Endodermal cell (in vitro differentiated cells): ENCODE measurements around the gene APMAP. TPM values are rescaled to one million over a fixed set of nuclear protein-coding genes. Genes with fewer than 3 reads are reported as not detected.

Source experiments
- DNase-seq: peaks from one replicate; pipeline ENCODE4 v3.0.0-alpha.2; 2017
- H3K27ac ChIP-seq: 2 replicates; pipeline ENCODE4 v1.5.1; 2013; ENCODE audit warnings: mild to moderate bottlenecking, low read depth, low read length, moderate library complexity
- H3K27me3 ChIP-seq: 2 replicates; pipeline ENCODE4 v1.6.1; 2013; ENCODE audit warnings: mild to moderate bottlenecking, low read length, moderate library complexity; ENCODE audit not compliant: insufficient read depth, control insufficient read depth, poor library complexity, severe bottlenecking
- H3K36me3 ChIP-seq: 2 replicates; pipeline ENCODE4 v1.7.0; 2013; ENCODE audit warnings: mild to moderate bottlenecking, low read length, moderate library complexity; ENCODE audit not compliant: control insufficient read depth, insufficient read depth
- H3K4me1 ChIP-seq: one replicate; pipeline ENCODE4 v1.7.0; 2013; ENCODE audit warnings: low read length; ENCODE audit not compliant: control insufficient read depth, insufficient read depth
- H3K4me3 ChIP-seq: 2 replicates; pipeline ENCODE4 v1.5.1; 2013; ENCODE audit warnings: mild to moderate bottlenecking, low read length, moderate library complexity
- H3K9ac ChIP-seq: 2 replicates; pipeline ENCODE4 v1.6.1; 2013; ENCODE audit warnings: mild to moderate bottlenecking, low read length, moderate library complexity; ENCODE audit not compliant: poor library complexity, severe bottlenecking; ENCODE audit errors: extremely low read depth
- H3K9me3 ChIP-seq: 2 replicates; pipeline ENCODE4 v1.6.1; 2013; ENCODE audit warnings: mild to moderate bottlenecking, low read length, moderate library complexity; ENCODE audit not compliant: control insufficient read depth
- H3K27ac Mint-ChIP-seq: 2 replicates; pipeline ENCODE4 v1.8.0; 2020; ENCODE audit warnings: mixed read lengths
- H3K27me3 Mint-ChIP-seq: 2 replicates; pipeline ENCODE4 v1.8.0; 2021; ENCODE audit warnings: mild to moderate bottlenecking, mixed read lengths; ENCODE audit not compliant: insufficient read depth
- H3K36me3 Mint-ChIP-seq: 2 replicates; pipeline ENCODE4 v1.8.0; 2020; ENCODE audit warnings: low read depth, mixed read lengths
- H3K4me1 Mint-ChIP-seq: 2 replicates; pipeline ENCODE4 v1.8.0; 2020; ENCODE audit warnings: mixed read lengths
- H3K4me3 Mint-ChIP-seq: 2 replicates; pipeline ENCODE4 v1.8.0; 2020; ENCODE audit warnings: mild to moderate bottlenecking, moderate library complexity, mixed read lengths
- H3K9me3 Mint-ChIP-seq: 2 replicates; pipeline ENCODE4 v1.8.0; 2020; ENCODE audit warnings: mild to moderate bottlenecking, mixed read lengths
- CTCF ChIP-seq: fragments of 200-600 bp; sonication (generic); conservative IDR thresholded peaks from 2 replicates; pipeline ENCODE4 v1.5.0; 2021; ENCODE audit warnings: antibody characterized with exemption, mild to moderate bottlenecking
- WGBS, 2 experiments: methylation state at CpG; one replicate each; pipeline versions ENCODE4 v1.1.5 to v1.1.7; 2013; ENCODE audit warnings: missing lambda C conversion rate in 2 of 2, mixed read lengths in 1 of 2; ENCODE audit not compliant: insufficient coverage in 1 of 2, insufficient read length in 1 of 2; 5-methylcytosine and 5-hydroxymethylcytosine counted together
- total RNA-seq, 2 donors: library from RNA; stranded (reverse); fragmentation: NEBNext Ultra II Directional in 1 of 2; extraction: Animal tissue kit (Norgen Biotek cat#: 25700) in 1 of 2; gene quantifications; 2 replicates in 1 of 2; 3 replicates in 1 of 2; pipeline ENCODE4 v1.2.1, GENCODE V29; 2021

APMAP gene
- total RNA-seq, 2 donors from 2014 or later = 60.2 to 65.6 TPM

- no peaks in the 10 kb centered on the region for H3K36me3 Mint-ChIP-seq
- H3K9ac ChIP-seq = no peak overlapping the region
- no peak overlapping the region for H3K4me3 Mint-ChIP-seq
- H3K4me1 Mint-ChIP-seq = peaks cover 6% of the 10 kb centered on the region
- H3K4me3 ChIP-seq = no peak overlapping the region
- 86 to 87% methylated on average over 5 to 14 of the region's 14 CpGs for WGBS, 2 experiments
- H3K4me1 ChIP-seq = no peaks in the 10 kb centered on the region
- H3K27me3 Mint-ChIP-seq = peaks cover 10% of the 10 kb centered on the region
- H3K9me3 Mint-ChIP-seq = no peaks in the 10 kb centered on the region
- H3K36me3 ChIP-seq = no peaks in the 10 kb centered on the region
- no peak overlapping the region for H3K27ac ChIP-seq
- H3K27me3 ChIP-seq = no peaks in the 10 kb centered on the region
- H3K27ac Mint-ChIP-seq = no peak overlapping the region
- no peak for TF ChIP-seq CTCF
- H3K9me3 ChIP-seq = no peaks in the 10 kb centered on the region
- DNase-seq = no peak
These were observed 77.9 kb downstream of the APMAP start for GRCh38 chr20:24914388-24915241.

DNA sequence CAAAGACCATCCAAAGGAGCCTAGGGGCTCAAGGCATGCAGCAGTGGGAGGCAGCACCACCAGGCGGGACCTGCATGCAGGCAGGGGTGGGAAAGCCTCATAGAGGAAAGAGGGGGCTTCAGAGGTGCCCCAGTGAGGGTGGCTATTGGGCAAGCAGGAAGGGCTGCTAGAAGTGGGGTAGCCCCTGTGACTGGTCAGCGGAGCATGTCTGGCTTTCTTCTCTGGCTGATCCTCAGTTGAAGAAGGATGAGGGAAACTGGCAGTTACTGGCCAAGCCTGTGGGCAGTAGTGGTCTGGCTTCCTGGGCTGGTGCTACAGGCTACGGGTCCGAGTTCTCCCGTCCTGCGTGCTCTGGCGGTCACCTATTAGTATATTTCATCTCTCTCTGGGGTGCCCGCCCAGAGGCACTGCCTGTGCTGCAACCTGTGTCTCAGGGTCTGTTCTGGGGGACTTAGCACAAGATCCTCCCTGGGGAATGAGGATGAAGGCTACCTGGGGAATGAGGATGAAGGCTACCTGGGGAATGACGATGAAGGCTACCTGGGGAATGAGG is 79.4 kb downstream of the APMAP start:
- no peak overlapping the region for H3K4me3 ChIP-seq
- H3K4me1 Mint-ChIP-seq = peaks cover 6% of the 10 kb centered on the region
- no peak for DNase-seq
- H3K27ac ChIP-seq = no peak overlapping the region
- peaks cover 9% of the 10 kb centered on the region for H3K9me3 Mint-ChIP-seq
- no peak overlapping the region for H3K27ac Mint-ChIP-seq
- WGBS, 2 experiments = 89 to 100% methylated on average over 2 to 8 of the region's 9 CpGs
- TF ChIP-seq CTCF = no peak
- H3K36me3 Mint-ChIP-seq = no peaks in the 10 kb centered on the region
- no peaks in the 10 kb centered on the region for H3K4me1 ChIP-seq
- no peaks in the 10 kb centered on the region for H3K9me3 ChIP-seq
- H3K36me3 ChIP-seq = no peaks in the 10 kb centered on the region
- no peak overlapping the region for H3K9ac ChIP-seq
- H3K27me3 Mint-ChIP-seq = peaks cover 10% of the 10 kb centered on the region
- no peak overlapping the region for H3K4me3 Mint-ChIP-seq
- H3K27me3 ChIP-seq = no peaks in the 10 kb centered on the region

Other genes with a start within 250 kb of the APMAP start
- gene CST7, start 43.5 kb downstream of the APMAP start, total RNA-seq = not detected
- under 1 TPM in 1 of 2 donors, not detected in 1; 0.22 TPM for gene ACSS1, start 65.4 kb upstream of the APMAP start, total RNA-seq
- not detected for gene VSX1, start 89.4 kb upstream of the APMAP start, total RNA-seq
- 10 to 100 TPM; 77.1 to 93.6 TPM for gene ENTPD6, start 203.0 kb upstream of the APMAP start, total RNA-seq